Esophagus muscularis mucosa (tissue), 3 donors: ENCODE results near the gene AMDHD1.

Source experiments
- CTCF ChIP-seq, 3 experiments: fragments of 200-600 bp in 2 of 3; fragments of 450-650 bp in 1 of 3; sonication (generic) in 2 of 3; IDR thresholded peaks; one replicate each; pipeline ENCODE4 v1.5.1; 2017 to 2019; ENCODE audit warnings: antibody characterized with exemption in 3 of 3, mild to moderate bottlenecking in 2 of 3, moderate library complexity in 1 of 3
- POLR2A ChIP-seq: fragments of 450-650 bp; IDR thresholded peaks from one replicate; pipeline ENCODE4 v1.6.1; 2017; ENCODE audit warnings: antibody characterized with exemption, moderate library complexity, mild to moderate bottlenecking, low read depth

DNA sequence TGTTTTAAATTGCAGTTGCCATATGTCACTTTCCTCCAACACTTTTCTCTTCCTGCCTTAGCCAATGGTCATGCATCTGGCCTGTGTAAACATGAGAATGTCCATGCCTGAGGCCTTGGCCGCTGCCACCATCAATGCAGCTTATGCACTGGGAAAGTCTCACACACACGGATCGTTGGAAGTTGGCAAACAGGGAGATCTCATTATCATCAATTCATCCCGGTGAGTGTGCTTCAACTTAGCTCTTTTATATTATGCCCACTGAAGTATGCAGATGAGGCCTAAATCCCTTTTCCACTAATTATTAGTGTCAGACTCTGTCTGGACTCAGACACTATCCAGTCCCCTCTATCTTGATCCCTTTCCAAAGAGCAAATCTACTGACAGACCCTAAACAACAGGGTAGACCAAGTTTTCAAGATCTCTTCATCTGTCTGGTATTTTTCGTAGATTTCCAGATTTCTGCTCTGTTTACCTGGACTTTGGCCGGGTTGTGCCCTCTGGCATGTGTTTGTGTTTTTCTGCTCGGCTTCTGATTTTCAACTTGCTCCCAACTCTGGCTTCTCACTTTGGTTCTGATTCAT is 23.2 kb downstream of the AMDHD1 start:
- TF ChIP-seq POLR2A (no peak), CTCF (IDR thresholded peaks at IDR 0.05) (no peak)
